HEK293T (cell line): ENCODE results near the gene LRMDA.

Experiments used
- ARNT ChIP-seq: fragments of 450-650 bp; IDR thresholded peaks from 2 replicates; pipeline ENCODE4 v1.6.1; 2017; ENCODE audit warnings: mild to moderate bottlenecking
- BHLHE40 ChIP-seq: fragments of 450-650 bp; IDR thresholded peaks from 2 replicates; pipeline ENCODE4 v1.6.1; 2016; ENCODE audit warnings: mild to moderate bottlenecking, moderate library complexity, borderline replicate concordance
- ELF4 ChIP-seq: fragments of 450-650 bp; IDR thresholded peaks from 2 replicates; pipeline ENCODE4 v1.6.1; 2017; ENCODE audit warnings: antibody characterized with exemption
- FOXA1 ChIP-seq: fragments of 450-650 bp; IDR thresholded peaks from 2 replicates; pipeline ENCODE4 v1.6.1; 2016; ENCODE audit warnings: mild to moderate bottlenecking
- HDGF ChIP-seq: fragments of 450-650 bp; IDR thresholded peaks from 2 replicates; pipeline ENCODE4 v1.6.1; 2017; ENCODE audit warnings: antibody characterized with exemption, borderline replicate concordance
- L3MBTL2 ChIP-seq: fragments of 450-650 bp; conservative IDR thresholded peaks from 2 replicates; pipeline ENCODE4 v1.6.1; 2016; ENCODE audit warnings: mild to moderate bottlenecking
- NFRKB ChIP-seq: fragments of 450-650 bp; IDR thresholded peaks from 2 replicates; pipeline ENCODE4 v1.6.1; 2016; ENCODE audit warnings: mild to moderate bottlenecking, moderate library complexity
- TF ChIP-seq, protein P1 (sequence below): fragments of 450-650 bp; IDR thresholded peaks from 2 replicates; pipeline ENCODE4 v1.6.1; 2016

DNA sequence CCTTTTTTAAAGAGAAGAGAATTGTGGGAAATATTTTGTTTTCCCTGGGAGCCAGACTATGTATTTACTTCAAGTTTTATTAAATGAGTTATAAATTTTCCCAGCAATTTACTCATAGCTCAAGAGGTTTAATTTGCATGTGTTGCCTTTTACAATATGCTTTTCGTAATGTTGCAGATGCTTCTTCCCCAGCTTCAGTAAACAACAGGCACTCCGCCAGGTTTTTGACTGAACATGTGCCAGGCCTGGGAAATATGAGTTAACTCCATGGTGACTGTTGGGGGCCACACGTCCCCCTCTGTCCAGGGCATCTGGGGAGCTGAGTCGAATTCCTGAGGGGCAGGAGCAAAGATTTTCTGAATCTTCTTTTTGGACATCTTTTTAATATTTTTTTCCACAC, 545.7 kb downstream of the LRMDA start:
- TF ChIP-seq NFRKB: no peak
- no peak for TF ChIP-seq FOXA1
- no peak for TF ChIP-seq L3MBTL2
- TF ChIP-seq ARNT: no peak
- TF ChIP-seq, protein P1, sequence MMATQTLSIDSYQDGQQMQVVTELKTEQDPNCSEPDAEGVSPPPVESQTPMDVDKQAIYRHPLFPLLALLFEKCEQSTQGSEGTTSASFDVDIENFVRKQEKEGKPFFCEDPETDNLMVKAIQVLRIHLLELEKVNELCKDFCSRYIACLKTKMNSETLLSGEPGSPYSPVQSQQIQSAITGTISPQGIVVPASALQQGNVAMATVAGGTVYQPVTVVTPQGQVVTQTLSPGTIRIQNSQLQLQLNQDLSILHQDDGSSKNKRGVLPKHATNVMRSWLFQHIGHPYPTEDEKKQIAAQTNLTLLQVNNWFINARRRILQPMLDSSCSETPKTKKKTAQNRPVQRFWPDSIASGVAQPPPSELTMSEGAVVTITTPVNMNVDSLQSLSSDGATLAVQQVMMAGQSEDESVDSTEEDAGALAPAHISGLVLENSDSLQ: no peak
- TF ChIP-seq HDGF: no peak
- no peak for TF ChIP-seq BHLHE40
- TF ChIP-seq ELF4: no peak
